Measurements from ENCODE around the gene PSKH1.

PSKH1 gene

GRCh38 chr16:67953641-67954375 lies 60.8 kb downstream of the PSKH1 start:
- Histone ChIP-seq H3K27me3 (replicated peaks; ENCODE audit: control insufficient read depth, insufficient read depth, low read length) (no peaks in the 10 kb centered on the region), H3K4me3 (replicated peaks; ENCODE audit: low read depth, low read length) (no peak overlapping the region), H3K36me3 (ENCODE audit: control insufficient read depth, insufficient read depth, low read length) (peaks cover 27% of the 10 kb centered on the region)
- TF ChIP-seq, protein P1, sequence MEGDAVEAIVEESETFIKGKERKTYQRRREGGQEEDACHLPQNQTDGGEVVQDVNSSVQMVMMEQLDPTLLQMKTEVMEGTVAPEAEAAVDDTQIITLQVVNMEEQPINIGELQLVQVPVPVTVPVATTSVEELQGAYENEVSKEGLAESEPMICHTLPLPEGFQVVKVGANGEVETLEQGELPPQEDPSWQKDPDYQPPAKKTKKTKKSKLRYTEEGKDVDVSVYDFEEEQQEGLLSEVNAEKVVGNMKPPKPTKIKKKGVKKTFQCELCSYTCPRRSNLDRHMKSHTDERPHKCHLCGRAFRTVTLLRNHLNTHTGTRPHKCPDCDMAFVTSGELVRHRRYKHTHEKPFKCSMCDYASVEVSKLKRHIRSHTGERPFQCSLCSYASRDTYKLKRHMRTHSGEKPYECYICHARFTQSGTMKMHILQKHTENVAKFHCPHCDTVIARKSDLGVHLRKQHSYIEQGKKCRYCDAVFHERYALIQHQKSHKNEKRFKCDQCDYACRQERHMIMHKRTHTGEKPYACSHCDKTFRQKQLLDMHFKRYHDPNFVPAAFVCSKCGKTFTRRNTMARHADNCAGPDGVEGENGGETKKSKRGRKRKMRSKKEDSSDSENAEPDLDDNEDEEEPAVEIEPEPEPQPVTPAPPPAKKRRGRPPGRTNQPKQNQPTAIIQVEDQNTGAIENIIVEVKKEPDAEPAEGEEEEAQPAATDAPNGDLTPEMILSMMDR (IDR thresholded peaks at IDR 0.05; ENCODE audit: insufficient read depth, low read length, poor library complexity, severe bottlenecking): no peak
- DNase-seq (ENCODE audit: extremely low read depth, insufficient read length): no peak

DNA sequence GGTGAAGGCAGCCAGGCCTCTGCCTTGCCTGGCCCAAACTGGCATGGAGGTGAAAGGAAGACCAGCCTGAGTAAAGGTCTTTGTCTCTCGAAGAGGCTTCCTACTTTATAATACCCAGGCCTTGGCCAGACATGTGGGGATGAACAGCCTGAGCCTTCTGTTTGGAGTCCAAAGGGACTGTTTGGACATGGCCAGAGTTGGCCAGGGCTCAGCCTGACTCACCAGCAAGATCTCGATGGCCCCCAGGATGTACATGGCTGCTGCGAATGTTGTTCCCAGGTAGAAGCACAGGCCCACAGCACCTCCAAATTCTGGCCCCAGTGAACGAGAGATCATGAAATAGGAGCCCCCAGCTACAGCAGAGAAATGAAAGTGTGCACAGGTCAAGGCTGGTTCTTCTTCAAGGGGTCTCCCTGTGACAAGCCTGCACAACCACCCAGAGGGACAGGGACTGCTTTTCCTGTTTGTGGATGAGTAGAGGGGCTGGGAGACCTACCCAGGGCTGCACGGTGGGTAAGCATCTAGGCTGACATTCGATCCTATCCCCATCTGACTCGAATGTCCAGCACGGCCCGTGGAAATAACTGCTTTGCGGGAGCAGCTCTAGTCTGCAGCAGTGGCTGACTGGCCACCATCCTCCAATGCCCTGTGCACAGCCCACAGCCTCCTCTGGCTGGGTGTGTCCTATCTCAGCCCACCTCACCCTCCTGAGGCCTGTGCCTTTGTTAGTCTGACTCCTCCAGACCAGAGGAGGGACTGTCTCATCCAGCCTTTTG lies 61.6 kb downstream of the PSKH1 start:
- H3K27me3 ChIP-seq (replicated peaks; ENCODE audit: control insufficient read depth, insufficient read depth, low read length): no peaks in the 10 kb centered on the region
- TF ChIP-seq, protein P1 (IDR thresholded peaks at IDR 0.05; ENCODE audit: insufficient read depth, low read length, poor library complexity, severe bottlenecking): no peak
- peaks cover 32% of the 10 kb centered on the region for H3K36me3 ChIP-seq (ENCODE audit: control insufficient read depth, insufficient read depth, low read length)
- DNase-seq (ENCODE audit: extremely low read depth, insufficient read length): no peak
- H3K4me3 ChIP-seq (replicated peaks; ENCODE audit: low read depth, low read length): no peak overlapping the region

DNA sequence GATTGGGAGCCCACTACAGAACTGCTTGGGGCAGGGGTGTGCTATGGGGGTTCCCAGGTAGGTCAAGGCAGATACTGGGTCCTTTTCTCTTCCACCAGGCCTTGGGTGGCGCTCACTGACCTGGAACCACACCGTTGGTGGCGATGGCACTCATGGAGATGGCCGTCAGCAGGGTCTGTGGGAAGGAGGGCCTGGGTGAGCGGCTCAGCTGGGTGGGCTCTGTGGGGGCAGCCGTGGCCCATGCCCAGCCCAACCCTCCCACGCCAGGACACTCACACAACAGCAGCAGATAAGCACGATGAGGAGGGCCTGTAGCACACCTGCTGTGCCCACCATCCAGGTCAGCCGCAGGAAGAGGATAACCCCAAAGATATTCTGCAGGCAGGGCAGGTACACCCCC lies 64.6 kb downstream of the PSKH1 start:
- no peak overlapping the region for H3K4me3 ChIP-seq (replicated peaks; ENCODE audit: low read depth, low read length)
- no peak for DNase-seq (ENCODE audit: extremely low read depth, insufficient read length)
- TF ChIP-seq, protein P1 (IDR thresholded peaks at IDR 0.05; ENCODE audit: insufficient read depth, low read length, poor library complexity, severe bottlenecking): no peak
- no peaks in the 10 kb centered on the region for H3K27me3 ChIP-seq (replicated peaks; ENCODE audit: control insufficient read depth, insufficient read depth, low read length)
- peaks cover 41% of the 10 kb centered on the region for H3K36me3 ChIP-seq (ENCODE audit: control insufficient read depth, insufficient read depth, low read length)

DNA sequence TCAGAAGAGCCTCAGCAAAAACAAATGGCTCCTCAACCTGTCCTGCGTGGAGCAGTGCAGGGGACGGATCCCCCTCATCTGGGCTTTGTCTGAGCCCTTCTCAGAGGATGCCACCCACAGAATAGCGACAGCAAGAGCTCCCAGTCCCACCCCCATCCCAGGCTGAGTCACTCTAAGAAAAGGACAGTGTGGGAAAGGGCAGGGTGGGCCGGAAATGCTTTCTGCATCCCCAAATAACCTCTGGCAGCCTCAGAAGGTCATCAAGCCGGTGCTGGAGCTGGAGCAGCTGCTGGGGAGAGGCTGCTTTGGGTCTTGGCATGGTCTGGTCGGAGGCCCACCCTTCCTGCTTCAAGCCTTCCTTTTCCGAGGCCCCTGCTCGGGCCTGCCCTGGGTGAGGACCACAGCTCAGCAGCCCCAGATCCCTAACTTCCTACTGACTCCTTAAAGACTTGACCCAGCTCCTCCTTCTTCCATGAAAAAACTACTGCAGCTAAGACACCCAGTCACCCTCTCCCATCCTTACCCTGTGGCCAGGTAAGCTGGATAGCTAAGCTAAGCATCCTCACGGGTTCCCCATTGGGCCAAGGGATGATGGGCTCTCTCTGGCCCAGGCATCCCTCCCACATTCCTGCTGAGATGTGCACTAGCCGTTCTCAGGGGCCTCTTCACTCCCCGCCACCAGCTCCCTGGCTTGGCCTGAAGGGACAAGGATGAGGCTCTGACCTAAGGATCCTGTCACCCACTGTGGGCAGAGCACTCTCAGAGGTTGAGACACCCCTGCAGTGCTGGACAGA lies 66.7 kb downstream of the PSKH1 start:
- no peaks in the 10 kb centered on the region for H3K27me3 ChIP-seq (replicated peaks; ENCODE audit: control insufficient read depth, insufficient read depth, low read length)
- no peak for DNase-seq (ENCODE audit: extremely low read depth, insufficient read length)
- peaks cover 47% of the 10 kb centered on the region for H3K36me3 ChIP-seq (ENCODE audit: control insufficient read depth, insufficient read depth, low read length)
- H3K4me3 ChIP-seq (replicated peaks; ENCODE audit: low read depth, low read length): no peak overlapping the region
- TF ChIP-seq, protein P1 (IDR thresholded peaks at IDR 0.05; ENCODE audit: insufficient read depth, low read length, poor library complexity, severe bottlenecking): no peak

- H3K36me3 ChIP-seq (ENCODE audit: control insufficient read depth, insufficient read depth, low read length): peaks cover 45% of the 10 kb centered on the region
- TF ChIP-seq, protein P1 (IDR thresholded peaks at IDR 0.05; ENCODE audit: insufficient read depth, low read length, poor library complexity, severe bottlenecking): no peak
- DNase-seq (ENCODE audit: extremely low read depth, insufficient read length): no peak
- H3K4me3 ChIP-seq (replicated peaks; ENCODE audit: low read depth, low read length): no peak overlapping the region
- no peaks in the 10 kb centered on the region for H3K27me3 ChIP-seq (replicated peaks; ENCODE audit: control insufficient read depth, insufficient read depth, low read length)
These were observed 68.5 kb downstream of the PSKH1 start for GRCh38 chr16:67961551-67961957.
